HepG2 (cell line): Measurements from ENCODE around the gene FCN1. TPM values are rescaled to one million over a fixed set of nuclear protein-coding genes. Genes with fewer than 3 reads are reported as not detected.

Experiments
- ATAC-seq: fragments of 200-7000 bp; cut with Tn5 transposase; 3 replicates; pipeline ENCODE4 v1.9.1; 2020; ENCODE audit warnings: mild to moderate bottlenecking, moderate library complexity
- BruUV-seq: library from RNA; stranded (reverse); fragments of 400-500 nt; replicated peaks from 2 replicates; lab custom pipeline; 2021; lab: Mats Ljungman, UMichigan
- CTCF ChIA-PET: fragments of 300-600 bp; formaldehyde crosslinking; extraction: SDS; loops from one replicate; lab custom pipeline; 2021; ENCODE audit warnings: low total read pairs, inconsistent platforms, low intra/inter-chr PET ratio; lab: Yijun Ruan, JAX
- POLR2A ChIA-PET: fragments of 350-600 bp; sonication (Branson Sonifier 250); formaldehyde crosslinking; loops from one replicate; lab custom pipeline; 2020; ENCODE audit warnings: antibody characterized with exemption, inconsistent platforms; lab: Yijun Ruan, JAX
- DNase-seq: peaks from one replicate; pipeline ENCODE4 v3.0.0-alpha.2; 2015; ENCODE audit warnings: low spot score
- FAIRE-seq: peaks from 3 replicates; lab custom pipeline; 2011; peaks lifted over from hg19 to GRCh38; lab: Jason Lieb, UNC
- H2AFZ ChIP-seq: one replicate; pipeline ENCODE4 v1.6.1; 2011; ENCODE audit warnings: low read length, inconsistent platforms
- H3K27ac ChIP-seq: fragments of 300-600 bp; 3 replicates; pipeline ENCODE4 v1.8.0; 2011; ENCODE audit warnings: mixed run types, mild to moderate bottlenecking, mixed read lengths, low read length, inconsistent platforms; ENCODE audit not compliant: insufficient read depth; ENCODE audit errors: extremely low read length
- H3K27me3 ChIP-seq, 2 experiments: fragments of 200-600 bp in 1 of 2; 2 replicates in 1 of 2; 3 replicates in 1 of 2; pipeline versions ENCODE4 v1.6.0 to v1.8.0; 2011; ENCODE audit warnings: low read length in 2 of 2, mild to moderate bottlenecking in 2 of 2, moderate library complexity in 2 of 2, inconsistent platforms in 1 of 2; ENCODE audit not compliant: insufficient read depth in 2 of 2, control insufficient read depth in 1 of 2
- H3K36me3 ChIP-seq, 2 experiments: fragments of 200-600 bp in 1 of 2; replicated peaks in 1 of 2; 2 replicates in 1 of 2; 3 replicates in 1 of 2; pipeline versions ENCODE4 v1.5.1 to v1.8.0; 2011; ENCODE audit warnings: low read length in 2 of 2, inconsistent platforms in 1 of 2; ENCODE audit not compliant: insufficient read depth in 2 of 2, control insufficient read depth in 1 of 2
- H3K4me1 ChIP-seq: 2 replicates; pipeline ENCODE4 v1.5.1; 2012; ENCODE audit warnings: low read length, inconsistent platforms; ENCODE audit not compliant: insufficient read depth
- H3K4me2 ChIP-seq: 2 replicates; pipeline ENCODE4 v1.6.0; 2011; ENCODE audit warnings: low read depth, low read length, inconsistent platforms
- H3K4me3 ChIP-seq, 3 experiments: fragments of 200-600 bp in 1 of 3; sonication (generic), shearing (Covaris generic) in 1 of 3; replicated peaks in 1 of 3; 2 replicates each; pipeline ENCODE4 v1.5.1; 2011 to 2016; ENCODE audit warnings: low read length in 3 of 3, inconsistent platforms in 2 of 3, low read depth in 2 of 3, mild to moderate bottlenecking in 2 of 3, control low read depth in 1 of 3, mixed read lengths in 1 of 3; ENCODE audit not compliant: insufficient read depth in 1 of 3
- H3K79me2 ChIP-seq: one replicate; pipeline ENCODE4 v1.6.1; 2011; ENCODE audit warnings: low read length, inconsistent platforms; ENCODE audit not compliant: insufficient read depth
- H3K9ac ChIP-seq: 2 replicates; pipeline ENCODE4 v1.6.0; 2011; ENCODE audit warnings: mild to moderate bottlenecking, low read depth, low read length, inconsistent platforms; ENCODE audit not compliant: insufficient read depth
- H3K9me3 ChIP-seq: 2 replicates; pipeline ENCODE4 v1.5.1; 2012; ENCODE audit warnings: mild to moderate bottlenecking, low read length
- H4K20me1 ChIP-seq: 2 replicates; pipeline ENCODE4 v1.6.0; 2011; ENCODE audit warnings: inconsistent platforms, mild to moderate bottlenecking, low read length, moderate library complexity; ENCODE audit not compliant: insufficient read depth
- HMGXB4 ChIP-seq, 2 experiments: sonication (generic) in 1 of 2; formaldehyde crosslinking in 1 of 2; IDR thresholded peaks; 2 replicates each; pipeline versions ENCODE4 v1.4.0 to v1.6.1; 2018 to 2020; ENCODE audit warnings: missing genetic modification reagents in 2 of 2, borderline replicate concordance in 1 of 2, low read depth in 1 of 2, mild to moderate bottlenecking in 1 of 2, missing biosample characterization in 1 of 2
- HNF4A ChIP-seq: sonication (generic); formaldehyde crosslinking; IDR thresholded peaks from 2 replicates; pipeline ENCODE4 v1.4.0; 2020; ENCODE audit warnings: missing genetic modification reagents
- IRF2 ChIP-seq: IDR thresholded peaks from 2 replicates; pipeline ENCODE4 v1.6.1; 2018; ENCODE audit warnings: missing genetic modification reagents, missing compliant biosample characterization
- MAX ChIP-seq: IDR thresholded peaks from 2 replicates; pipeline ENCODE4 v1.6.1; 2012; ENCODE audit warnings: inconsistent platforms
- MEF2D ChIP-seq: sonication (generic); formaldehyde crosslinking; IDR thresholded peaks from 2 replicates; pipeline ENCODE4 v1.5.1; 2020; ENCODE audit warnings: mild to moderate bottlenecking, missing genetic modification reagents
- MTF2 ChIP-seq: sonication (generic); formaldehyde crosslinking; IDR thresholded peaks from 2 replicates; pipeline ENCODE4 v1.5.0; 2020; ENCODE audit warnings: missing genetic modification reagents, borderline replicate concordance
- MXI1 ChIP-seq: IDR thresholded peaks from 3 replicates; pipeline ENCODE4 v1.6.1; 2012; ENCODE audit warnings: low read depth, low read length, inconsistent platforms, borderline replicate concordance
- NAIF1 ChIP-seq: sonication (generic); formaldehyde crosslinking; IDR thresholded peaks from 2 replicates; pipeline ENCODE4 v1.5.0; 2020; ENCODE audit warnings: mild to moderate bottlenecking, missing genetic modification reagents, borderline replicate concordance
- ONECUT2 ChIP-seq: sonication (generic); formaldehyde crosslinking; IDR thresholded peaks from 2 replicates; pipeline ENCODE4 v1.4.0; 2020; ENCODE audit warnings: missing genetic modification reagents
- RORA ChIP-seq: sonication (generic); formaldehyde crosslinking; IDR thresholded peaks from 2 replicates; pipeline ENCODE4 v1.5.0; 2020; ENCODE audit warnings: mild to moderate bottlenecking, missing genetic modification reagents, moderate library complexity
- SIX4 ChIP-seq: sonication (generic); formaldehyde crosslinking; IDR thresholded peaks from 2 replicates; pipeline ENCODE4 v1.4.0; 2020; ENCODE audit warnings: missing genetic modification reagents
- SP2 ChIP-seq: sonication (generic); formaldehyde crosslinking; IDR thresholded peaks from 2 replicates; pipeline ENCODE4 v1.5.1; 2020; ENCODE audit warnings: mild to moderate bottlenecking, missing genetic modification reagents
- TAF1 ChIP-seq: sonication (generic); formaldehyde crosslinking; IDR thresholded peaks from 2 replicates; pipeline ENCODE4 v1.4.0; 2020; ENCODE audit warnings: missing genetic modification reagents
- ZNF282 ChIP-seq: fragments of 450-650 bp; IDR thresholded peaks from 2 replicates; pipeline ENCODE4 v1.6.1; 2018; ENCODE audit not compliant: partially characterized antibody
- ZNF724P ChIP-seq: sonication (generic); formaldehyde crosslinking; IDR thresholded peaks from 2 replicates; pipeline ENCODE4 v1.8.0; 2022; ENCODE audit warnings: missing genetic modification reagents, borderline replicate concordance
- WGBS: methylation state at CpG from one replicate; pipeline ENCODE4 v1.1.6; 2017; ENCODE audit warnings: low lambda C conversion rate; 5-methylcytosine and 5-hydroxymethylcytosine counted together
- in situ Hi-C: cut with HindIII; loops from 2 replicates; pipeline ENCODE4 v1.10.0; 2017; ENCODE audit warnings: low pct_unique_long_range_greater_than_20kb; ENCODE audit not compliant: extremely low pct_ligation_motif_present
- intact Hi-C: fragments of 100-400 bp; cut with micrococcal nuclease; formaldehyde crosslinking; loops from one replicate; pipeline ENCODE4 v1.10.0; 2022; ENCODE audit not compliant: unreplicated experiment
- polyA plus RNA-seq, 8 experiments: library from polyadenylated mRNA; depleted of rRNA in 3 of 8; stranded (reverse) in 7 of 8; unstranded in 1 of 8; fragments of >200 nt; fragmentation: Illumina TruSeq in 4 of 8; extraction: Trizol in 4 of 8; gene quantifications; 2 replicates each; pipeline versions ENCODE4 v1.2.1 to v1.2.3, GENCODE V29; 2011 to 2016; ENCODE audit warnings: low read depth in 4 of 8, missing spikeins in 1 of 8, mixed read lengths in 1 of 8; ENCODE audit not compliant: insufficient read depth in 1 of 8
- total RNA-seq, 5 experiments: library from RNA; depleted of rRNA; stranded (reverse); fragments of >200 nt; fragmentation: Illumina TruSeq; extraction: Trizol; gene quantifications; 2 replicates each; pipeline ENCODE4 v1.2.3, GENCODE V29; 2016; ENCODE audit warnings: low read depth in 1 of 5

The FCN1 gene
- total and polyA plus RNA-seq, 2 of the 13 experiments (the other 11 are each of a cell fraction or from before 2014, with no cell fraction given): not detected

DNA sequence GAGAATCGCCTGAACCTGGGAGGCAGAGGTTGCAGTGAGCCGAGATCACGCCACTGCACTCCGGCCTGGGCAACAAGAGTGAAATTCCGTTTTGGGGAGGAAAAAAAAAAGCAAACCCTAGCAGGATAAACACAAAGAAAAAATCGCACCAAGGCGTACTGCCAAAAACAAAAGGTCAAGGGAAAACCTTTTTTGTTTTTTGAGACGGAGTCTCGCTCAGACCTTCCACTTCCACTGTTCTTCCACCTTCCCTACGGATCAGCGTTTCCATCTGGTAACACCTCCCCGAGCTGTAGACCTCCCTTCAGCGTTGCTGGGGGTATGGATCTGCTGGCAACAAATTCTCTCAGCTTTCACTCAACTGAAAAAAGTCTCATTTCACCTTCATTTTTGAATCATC is 57.2 kb downstream of the FCN1 start:
- peaks cover 0 to 33% of the 10 kb centered on the region in 2 experiments; a peak in 4 of 5 replicates for H3K27me3 ChIP-seq
- H4K20me1 ChIP-seq: no peaks in the 10 kb centered on the region; the same call in 1 of the 2 replicates
- no peaks in the 10 kb centered on the region for H3K9me3 ChIP-seq
- DNase-seq: no peak
- no peak overlapping the region for H3K9ac ChIP-seq
- no peak for ATAC-seq
- ChIA-PET CTCF (no interaction called here), POLR2A (no interaction called here)
- FAIRE-seq: no peak
- in situ Hi-C loops (no loop called here), intact Hi-C loops (no loop called here)
- no TSS peak for BruUV-seq
- no peak overlapping the region for H2AFZ ChIP-seq
- H3K79me2 ChIP-seq: no peaks in the 10 kb centered on the region
- no peak for TF ChIP-seq MEF2D (CRISPR knock-in tag)
- no peak for TF ChIP-seq MTF2
- no peak for TF ChIP-seq HNF4A (CRISPR knock-in tag)
- no peak for TF ChIP-seq MAX
- no peak for TF ChIP-seq SIX4 (CRISPR knock-in tag)
- no peak for TF ChIP-seq MXI1
- TF ChIP-seq HMGXB4 (CRISPR knock-in tag; IDR thresholded peaks at IDR 0.05; ENCODE audit: borderline replicate concordance in 1 of 2, low read depth in 1 of 2): no peak
- TF ChIP-seq IRF2 (CRISPR knock-in tag): no peak
- TF ChIP-seq SP2 (CRISPR knock-in tag): no peak
- no peak for TF ChIP-seq ZNF724P
- TF ChIP-seq ONECUT2 (CRISPR knock-in tag): no peak
- TF ChIP-seq RORA (CRISPR knock-in tag): no peak
- TF ChIP-seq ZNF282: no peak
- TF ChIP-seq TAF1: no peak
- TF ChIP-seq NAIF1 (CRISPR knock-in tag): no peak
- H3K27ac ChIP-seq: no peak overlapping the region
- H3K4me2 ChIP-seq: no peak overlapping the region
- H3K4me1 ChIP-seq: no peaks in the 10 kb centered on the region
- H3K4me3 ChIP-seq: no peak overlapping the region
- WGBS: 16% methylated on average over 13 of the region's 13 CpGs
- no peaks in the 10 kb centered on the region for H3K36me3 ChIP-seq
